Activated CD4-positive, alpha-beta T cell treated with anti-CD3 and anti-CD28 coated beads for 4 hours (primary cell): ENCODE data around the gene EHD3.

Experiments used
- DNase-seq, 2 donors: peaks; one replicate each; pipeline ENCODE4 v3.0.0-alpha.2; 2020

The EHD3 gene

DNA sequence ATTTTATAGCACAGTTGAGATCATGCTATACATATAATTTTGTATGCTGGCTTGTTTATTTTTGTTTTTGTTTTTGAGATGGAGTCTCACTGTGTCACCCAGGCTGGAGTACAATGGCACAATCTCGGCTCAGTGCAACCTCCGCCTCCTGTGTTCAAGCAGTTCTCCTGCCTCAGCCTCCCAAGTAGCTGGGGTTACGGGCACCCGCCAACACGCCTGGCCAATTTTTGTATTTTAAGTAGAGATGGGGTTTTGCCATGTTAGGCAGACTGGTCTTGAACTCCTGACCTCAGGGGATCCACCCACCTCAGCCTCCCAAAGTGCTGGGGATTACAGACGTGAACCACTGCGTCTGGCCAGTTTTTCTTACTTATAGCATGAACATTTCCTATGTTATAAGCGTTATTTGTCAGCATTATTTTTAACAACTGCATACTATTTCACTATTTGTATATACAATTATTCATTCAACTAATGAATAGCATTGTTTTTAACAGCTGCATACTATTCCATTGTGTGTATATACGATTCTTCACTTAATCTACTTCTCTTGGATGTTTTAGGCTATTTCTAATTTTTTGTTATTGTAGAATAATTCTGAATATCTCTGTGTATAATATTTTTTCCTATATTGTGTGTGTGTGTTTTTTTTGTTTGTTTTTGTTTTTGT is 3.5 kb downstream of the EHD3 start:
- no peak for DNase-seq

DNA sequence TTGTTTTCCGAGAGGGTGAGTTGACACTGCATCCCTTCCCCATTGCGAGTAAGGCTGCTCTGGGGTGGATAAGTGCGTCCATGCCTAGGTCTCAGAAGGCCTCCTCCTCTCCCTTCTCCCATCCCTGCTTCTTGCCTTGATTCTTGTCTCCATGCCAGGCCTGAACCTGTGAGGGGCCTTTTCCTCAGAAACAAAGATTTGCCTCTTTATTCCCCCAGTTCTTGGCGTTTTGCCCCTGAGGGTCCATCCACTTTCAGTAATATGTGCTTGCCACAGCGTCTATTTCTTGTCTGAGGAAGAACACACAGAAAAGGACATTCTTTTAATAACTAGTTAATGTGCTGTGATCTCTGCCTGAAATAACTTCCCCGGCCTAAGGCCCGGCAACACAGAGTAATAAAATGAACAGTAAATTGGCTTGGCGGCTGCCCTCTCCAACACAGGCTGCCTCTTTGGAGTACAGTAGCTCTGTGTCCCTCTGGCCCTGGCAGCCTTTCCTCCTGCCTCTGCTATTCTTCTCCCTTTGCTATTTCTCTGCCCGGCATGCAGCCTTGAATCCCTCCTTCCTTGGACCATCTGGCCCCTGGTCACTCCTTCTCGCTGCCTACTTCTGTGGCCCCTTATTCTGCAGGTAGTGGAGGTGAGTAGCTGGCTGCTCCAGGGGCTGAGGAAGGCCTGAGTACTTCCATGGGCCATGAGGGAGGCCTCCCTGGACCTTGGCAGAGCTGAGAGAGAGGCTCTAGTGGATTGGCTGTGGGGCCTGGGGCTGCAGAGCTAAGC is 4.4 kb downstream of the EHD3 start:
- no peak for DNase-seq

GRCh38 chr2:31238906-31239592 is 5.1 kb downstream of the EHD3 start:
- DNase-seq: no peak

DNA sequence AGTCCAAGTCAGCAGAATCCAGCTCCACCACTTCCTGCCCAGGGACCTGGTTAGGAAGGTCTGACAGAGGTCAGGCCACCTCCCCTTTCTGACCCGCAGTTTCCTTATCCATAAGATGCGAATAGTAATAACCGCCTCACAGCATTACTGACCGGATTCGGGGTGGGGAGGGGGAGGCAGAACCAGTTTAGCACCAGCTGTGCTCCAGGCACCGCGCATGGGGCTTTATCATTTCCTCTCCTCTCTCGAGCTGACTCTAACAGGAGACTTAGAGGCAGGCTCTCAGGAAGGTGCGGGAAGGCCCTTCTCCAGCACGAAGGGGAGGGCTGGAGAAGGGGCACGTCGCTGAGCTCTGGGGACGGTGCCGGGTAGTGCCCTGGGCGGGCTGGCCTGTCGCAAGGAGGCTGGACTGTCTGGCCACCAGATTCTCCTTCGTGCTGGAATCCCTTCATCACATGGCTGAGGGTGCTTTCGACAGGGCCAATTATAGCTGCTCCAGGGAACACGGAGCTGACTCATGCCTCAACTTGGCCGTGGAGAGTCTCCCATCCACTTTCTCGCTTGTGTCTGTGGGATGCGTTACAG is 5.7 kb downstream of the EHD3 start:
- no peak for DNase-seq

GRCh38 chr2:31240381-31241365 is 6.7 kb downstream of the EHD3 start:
- no peak for DNase-seq

GRCh38 chr2:31241625-31242270 is 7.8 kb downstream of the EHD3 start:
- DNase-seq: no peak

DNA sequence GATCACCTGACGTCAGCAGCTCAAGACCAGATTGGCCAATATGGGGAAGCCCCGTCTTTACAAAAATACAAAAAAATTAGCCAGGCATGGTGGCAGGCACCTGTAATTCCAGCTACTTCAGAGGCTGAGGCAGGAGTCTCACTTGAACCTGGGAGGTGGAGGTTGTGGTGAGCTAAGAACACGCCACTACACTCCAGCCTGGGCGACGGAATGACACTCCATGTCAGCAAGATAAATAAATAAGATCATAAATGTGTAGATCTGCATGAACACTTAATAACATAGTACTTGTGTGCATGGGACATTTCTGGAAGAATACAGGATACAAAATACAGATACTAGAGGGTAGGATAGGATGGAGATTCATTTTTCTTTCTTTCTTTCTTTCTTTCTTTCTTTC is 9.1 kb downstream of the EHD3 start:
- no peak for DNase-seq

DNA sequence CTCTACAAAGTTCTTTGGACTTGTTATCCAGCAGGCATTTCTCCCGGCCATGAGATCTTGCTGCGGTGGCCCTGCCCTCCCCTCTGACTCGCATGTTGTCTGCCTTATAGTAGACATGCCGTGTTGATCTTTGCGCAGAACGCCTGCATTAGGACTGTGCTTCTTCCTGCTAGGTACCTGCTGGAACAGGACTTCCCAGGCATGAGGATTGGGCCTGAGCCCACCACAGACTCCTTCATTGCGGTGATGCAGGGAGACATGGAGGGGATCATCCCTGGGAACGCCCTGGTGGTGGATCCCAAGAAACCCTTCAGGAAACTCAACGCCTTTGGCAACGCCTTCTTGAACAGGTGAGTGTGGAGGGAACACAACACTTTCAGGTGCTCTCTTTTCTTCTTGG is 10.1 kb downstream of the EHD3 start:
- no peak for DNase-seq

- no peak for DNase-seq
Measured at GRCh38 chr2:31246184-31246852, 12.4 kb downstream of the EHD3 start.

- no peak for DNase-seq
Measured at GRCh38 chr2:31247711-31248110, 13.8 kb downstream of the EHD3 start.

- no peak for DNase-seq
Measured at GRCh38 chr2:31248139-31248538, 14.2 kb downstream of the EHD3 start.

DNA sequence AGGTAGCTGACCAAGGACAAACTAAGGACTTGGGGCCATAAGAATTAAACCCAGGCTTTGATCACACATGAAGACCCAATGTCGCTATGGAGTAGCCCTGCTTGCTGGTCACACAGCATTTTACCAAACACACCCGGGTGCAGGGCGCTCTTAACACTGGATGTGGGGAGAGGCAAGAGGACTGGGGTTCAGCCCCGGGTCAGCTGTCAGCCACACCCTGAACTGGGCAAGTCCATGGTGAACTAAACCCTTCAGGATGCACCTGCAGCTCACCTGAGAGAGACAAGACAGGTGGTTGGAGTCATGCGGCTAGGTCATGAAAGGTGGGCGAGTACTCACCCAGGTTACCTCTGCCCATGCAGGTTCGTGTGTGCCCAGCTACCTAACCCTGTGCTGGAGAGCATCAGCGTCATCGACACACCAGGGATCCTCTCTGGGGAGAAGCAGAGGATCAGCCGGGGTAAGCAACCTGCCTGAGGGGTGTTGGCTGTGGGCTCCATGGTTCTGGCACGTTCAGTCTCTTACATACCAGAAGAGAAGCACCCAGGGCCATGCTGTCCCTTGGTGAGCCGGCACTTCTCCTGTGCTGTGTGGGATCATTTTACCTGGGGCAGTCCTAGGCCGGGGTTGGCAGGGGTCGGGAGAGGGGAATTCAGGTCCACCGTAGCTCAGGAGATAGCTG is 15.2 kb downstream of the EHD3 start:
- no peak for DNase-seq

- no peak for DNase-seq
Measured at GRCh38 chr2:31251018-31251417, 17.1 kb downstream of the EHD3 start.

DNA sequence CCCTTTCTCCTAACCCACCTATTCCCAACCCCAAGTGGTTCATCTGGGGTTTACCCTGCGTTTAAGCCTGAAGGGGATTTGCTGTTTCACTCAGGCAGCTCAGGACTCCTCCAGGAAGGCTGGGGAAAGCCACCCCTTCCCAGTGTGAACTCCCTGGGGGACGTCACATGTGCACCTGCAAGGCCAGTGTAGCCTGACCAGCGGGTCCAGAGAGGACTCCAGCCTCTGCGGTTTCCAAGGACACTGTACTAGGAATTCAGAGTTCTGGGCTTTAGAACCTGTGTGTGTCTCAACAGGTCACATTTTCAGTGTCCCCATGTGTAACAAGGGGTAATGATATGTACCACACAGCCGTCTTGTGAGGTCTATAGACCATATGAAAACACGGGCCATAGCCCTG is 17.9 kb downstream of the EHD3 start:
- DNase-seq: no peak

DNA sequence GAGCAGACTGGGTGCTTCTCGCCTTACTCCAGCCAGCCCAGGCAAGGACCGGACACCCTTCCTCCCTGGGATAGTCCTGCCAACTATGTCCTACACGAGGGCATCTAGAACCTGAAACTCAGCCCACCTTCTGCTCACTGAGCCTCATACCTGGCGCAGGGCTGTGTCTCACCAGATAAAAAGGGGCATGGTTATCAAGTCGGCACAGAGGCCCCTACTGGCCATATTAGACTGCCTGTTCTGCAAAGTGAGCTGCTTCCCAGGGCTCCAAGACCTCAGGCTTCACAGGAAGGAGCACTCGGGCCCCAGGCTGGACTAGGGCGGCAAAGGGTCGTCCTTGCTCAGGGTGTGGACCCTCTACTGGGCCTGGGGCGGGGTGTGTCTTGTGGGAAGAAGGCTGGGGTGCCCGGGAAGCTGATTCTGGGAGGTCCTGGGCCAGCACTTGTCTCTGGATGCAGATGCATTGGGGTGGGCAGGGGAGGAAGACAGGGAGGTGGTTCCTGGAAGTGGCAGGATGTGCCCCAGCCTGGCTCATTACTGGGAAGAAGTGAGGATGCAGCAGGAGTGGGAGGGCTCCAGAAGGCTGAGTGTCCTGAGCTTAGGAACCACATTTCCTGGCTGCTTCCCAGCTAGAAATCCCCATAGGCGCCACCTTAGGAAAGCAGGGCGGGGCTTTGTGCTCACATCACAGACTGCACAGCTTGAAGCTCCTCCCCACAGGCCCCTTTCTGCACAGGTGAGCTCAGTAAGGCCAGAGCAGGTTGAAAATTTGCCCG is 19.6 kb downstream of the EHD3 start:
- no peak for DNase-seq

GRCh38 chr2:31254237-31255203 is 20.6 kb downstream of the EHD3 start:
- no peak for DNase-seq

DNA sequence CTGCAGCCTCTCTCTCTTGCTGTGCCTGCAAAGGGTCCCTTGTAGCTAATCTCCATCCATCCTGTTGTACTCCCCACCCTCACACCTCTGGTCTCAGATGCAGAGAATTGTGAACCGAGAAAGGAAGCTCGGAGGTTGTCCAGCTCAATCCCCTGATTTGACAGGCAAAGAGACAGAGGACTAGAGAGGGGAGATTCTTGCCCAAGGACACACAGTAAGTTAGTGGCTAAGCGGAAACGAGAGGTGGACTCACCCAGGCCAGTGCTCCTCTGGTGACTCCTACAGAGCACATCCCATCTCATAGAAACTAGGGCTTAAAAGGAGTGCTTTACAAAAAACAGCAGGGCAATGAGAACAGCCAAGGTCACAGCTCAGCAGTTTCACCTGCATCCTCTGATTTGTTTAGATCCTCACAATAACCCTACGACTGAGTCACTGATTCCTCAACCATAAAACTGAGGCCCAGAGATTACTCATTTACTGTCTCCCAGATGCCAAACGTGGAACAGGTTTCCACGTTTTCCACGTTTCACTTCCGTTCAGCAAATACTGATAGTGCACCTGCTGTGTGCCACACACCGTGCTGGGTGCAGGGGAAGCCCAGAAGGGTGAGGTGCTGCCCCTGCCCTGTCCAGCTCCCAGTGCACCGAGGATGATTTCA is 22.1 kb downstream of the EHD3 start:
- DNase-seq: no peak
